ENCODE results near the gene C11orf71. TPM values are rescaled to one million over a fixed set of nuclear protein-coding genes. Genes with fewer than 3 reads are reported as not detected.

C11orf71 gene
- total RNA-seq, 1 donor from 2014 or later, result 8.5 TPM

DNA sequence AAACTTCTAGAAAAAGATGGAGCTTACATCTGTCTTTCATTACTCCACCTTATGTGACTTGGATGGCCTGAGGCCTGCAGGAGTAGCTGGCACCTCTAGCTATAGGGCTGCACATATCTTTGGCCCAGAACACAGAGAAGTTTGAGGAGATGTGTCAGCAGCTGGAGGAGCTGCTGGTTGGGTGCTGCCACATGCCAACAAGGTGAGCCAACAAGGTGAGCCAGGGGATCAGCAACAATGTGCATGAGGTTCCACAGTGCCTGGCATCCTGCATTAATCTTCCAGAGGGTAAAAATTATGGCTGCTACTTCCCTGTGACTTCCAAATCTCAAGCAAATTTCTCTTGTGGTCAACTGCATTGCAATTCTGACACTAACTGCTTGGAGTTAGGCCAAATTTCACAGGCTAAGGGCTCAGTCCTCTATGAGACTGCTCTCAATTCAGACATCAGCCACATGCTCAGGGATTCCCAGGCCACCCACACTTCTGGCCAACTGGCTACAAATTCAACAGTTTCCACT, 16.2 kb upstream of the C11orf71 start:
- peaks cover 3% of the 10 kb centered on the region for H3K4me1 Mint-ChIP-seq (ENCODE audit: low read depth)

DNA sequence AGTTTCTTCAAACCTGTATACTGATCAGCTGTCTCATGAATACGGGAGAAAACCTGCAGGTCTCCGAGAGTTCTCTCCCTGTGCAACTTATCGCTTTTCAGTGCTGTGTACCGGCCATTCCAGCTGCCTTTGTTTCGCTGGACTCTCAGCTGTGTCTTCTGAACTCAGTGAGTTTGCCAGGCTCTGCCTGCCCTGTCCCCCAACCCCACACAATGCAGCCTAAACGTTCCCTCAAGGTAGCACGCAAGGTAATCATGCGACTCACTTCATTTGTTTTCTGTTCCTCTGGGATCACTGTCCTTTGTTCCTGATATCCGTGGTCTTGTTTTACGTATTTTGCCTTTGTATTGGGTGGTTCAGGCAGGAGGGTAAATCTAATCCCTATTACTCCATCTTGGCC, 13.6 kb upstream of the C11orf71 start:
- no peaks in the 10 kb centered on the region for H3K9me3 Mint-ChIP-seq (ENCODE audit: low read depth)
- TF ChIP-seq, protein P1, sequence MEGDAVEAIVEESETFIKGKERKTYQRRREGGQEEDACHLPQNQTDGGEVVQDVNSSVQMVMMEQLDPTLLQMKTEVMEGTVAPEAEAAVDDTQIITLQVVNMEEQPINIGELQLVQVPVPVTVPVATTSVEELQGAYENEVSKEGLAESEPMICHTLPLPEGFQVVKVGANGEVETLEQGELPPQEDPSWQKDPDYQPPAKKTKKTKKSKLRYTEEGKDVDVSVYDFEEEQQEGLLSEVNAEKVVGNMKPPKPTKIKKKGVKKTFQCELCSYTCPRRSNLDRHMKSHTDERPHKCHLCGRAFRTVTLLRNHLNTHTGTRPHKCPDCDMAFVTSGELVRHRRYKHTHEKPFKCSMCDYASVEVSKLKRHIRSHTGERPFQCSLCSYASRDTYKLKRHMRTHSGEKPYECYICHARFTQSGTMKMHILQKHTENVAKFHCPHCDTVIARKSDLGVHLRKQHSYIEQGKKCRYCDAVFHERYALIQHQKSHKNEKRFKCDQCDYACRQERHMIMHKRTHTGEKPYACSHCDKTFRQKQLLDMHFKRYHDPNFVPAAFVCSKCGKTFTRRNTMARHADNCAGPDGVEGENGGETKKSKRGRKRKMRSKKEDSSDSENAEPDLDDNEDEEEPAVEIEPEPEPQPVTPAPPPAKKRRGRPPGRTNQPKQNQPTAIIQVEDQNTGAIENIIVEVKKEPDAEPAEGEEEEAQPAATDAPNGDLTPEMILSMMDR (IDR thresholded peaks at IDR 0.05; ENCODE audit: unreplicated experiment), result no peak
- H3K4me1 Mint-ChIP-seq (ENCODE audit: low read depth), result peaks cover 3% of the 10 kb centered on the region
- H3K27ac Mint-ChIP-seq, result peak overlapping the region; percentile 23
- peaks cover 21% of the 10 kb centered on the region for H3K36me3 Mint-ChIP-seq (ENCODE audit: insufficient read depth)
- no peak for DNase-seq (ENCODE audit: low spot score, unreplicated experiment)
- no peaks in the 10 kb centered on the region for H3K27me3 Mint-ChIP-seq
- no peak overlapping the region for H3K4me3 Mint-ChIP-seq (ENCODE audit: low read depth)

More for the DNA sequence above, 16.2 kb upstream of the C11orf71 start:
- H3K9me3 Mint-ChIP-seq (ENCODE audit: low read depth), result no peaks in the 10 kb centered on the region
- H3K27me3 Mint-ChIP-seq, result no peaks in the 10 kb centered on the region
- TF ChIP-seq, protein P1 (IDR thresholded peaks at IDR 0.05; ENCODE audit: unreplicated experiment), result no peak
- H3K4me3 Mint-ChIP-seq (ENCODE audit: low read depth), result no peak overlapping the region
- H3K36me3 Mint-ChIP-seq (ENCODE audit: insufficient read depth), result peaks cover 10% of the 10 kb centered on the region
- no peak overlapping the region for H3K27ac Mint-ChIP-seq
- DNase-seq (ENCODE audit: low spot score, unreplicated experiment), result no peak

DNA sequence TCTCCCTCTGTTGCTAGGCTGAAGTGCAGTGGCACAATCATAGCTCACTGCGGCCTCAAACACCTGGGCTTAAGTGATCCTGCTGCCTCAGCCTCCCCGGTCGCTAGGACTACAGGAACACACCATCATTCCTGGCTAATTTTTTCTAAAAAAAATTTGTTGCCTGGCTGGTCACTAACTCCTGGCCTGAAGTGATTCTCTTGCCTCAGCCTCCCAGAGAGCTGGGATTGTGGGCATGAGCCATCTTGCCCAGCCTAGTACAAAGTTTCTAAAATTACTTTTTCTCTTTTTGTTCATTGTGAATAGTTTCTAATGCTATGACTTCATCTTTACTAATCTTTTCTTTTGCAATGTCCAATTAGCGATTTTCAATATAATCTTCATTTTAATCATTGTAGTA, 12.6 kb upstream of the C11orf71 start:
- Mint-ChIP-seq H3K27ac (no peak overlapping the region), H3K9me3 (ENCODE audit: low read depth) (no peaks in the 10 kb centered on the region), H3K4me3 (ENCODE audit: low read depth) (no peak overlapping the region), H3K36me3 (ENCODE audit: insufficient read depth) (peaks cover 23% of the 10 kb centered on the region), H3K4me1 (ENCODE audit: low read depth) (peaks cover 3% of the 10 kb centered on the region), H3K27me3 (no peaks in the 10 kb centered on the region)
- TF ChIP-seq, protein P1 (IDR thresholded peaks at IDR 0.05; ENCODE audit: unreplicated experiment), result no peak
- DNase-seq (ENCODE audit: low spot score, unreplicated experiment), result no peak

DNA sequence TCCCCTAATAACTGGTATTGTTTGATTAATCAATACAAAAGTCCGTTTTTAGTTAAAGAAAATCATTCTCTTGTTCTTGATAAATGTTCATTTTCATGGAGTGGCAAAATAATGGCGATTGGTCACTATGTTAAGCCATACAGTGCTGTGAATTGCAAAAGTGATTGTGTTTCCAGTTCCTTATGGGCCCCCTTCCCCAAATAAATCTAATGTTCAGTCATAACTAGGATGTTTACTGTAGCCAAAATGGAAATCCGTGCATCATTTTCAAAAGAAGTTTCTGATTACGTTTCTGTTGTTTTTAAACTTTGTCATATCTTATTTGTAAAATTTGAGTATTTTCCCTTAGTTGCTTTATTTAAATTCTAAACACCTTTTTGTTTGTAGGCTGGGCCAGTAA, 1.0 kb upstream of the C11orf71 start:
- H3K27me3 Mint-ChIP-seq, result no peaks in the 10 kb centered on the region
- H3K36me3 Mint-ChIP-seq (ENCODE audit: insufficient read depth), result peaks cover 24% of the 10 kb centered on the region
- H3K9me3 Mint-ChIP-seq (ENCODE audit: low read depth), result no peaks in the 10 kb centered on the region
- DNase-seq (ENCODE audit: low spot score, unreplicated experiment), result no peak
- peaks cover 31% of the 10 kb centered on the region for H3K4me1 Mint-ChIP-seq (ENCODE audit: low read depth)
- peak overlapping the region; percentile 97 for H3K4me3 Mint-ChIP-seq (ENCODE audit: low read depth)
- TF ChIP-seq, protein P1 (IDR thresholded peaks at IDR 0.05; ENCODE audit: unreplicated experiment), result no peak
- peak overlapping the region; percentile 100 for H3K27ac Mint-ChIP-seq

DNA sequence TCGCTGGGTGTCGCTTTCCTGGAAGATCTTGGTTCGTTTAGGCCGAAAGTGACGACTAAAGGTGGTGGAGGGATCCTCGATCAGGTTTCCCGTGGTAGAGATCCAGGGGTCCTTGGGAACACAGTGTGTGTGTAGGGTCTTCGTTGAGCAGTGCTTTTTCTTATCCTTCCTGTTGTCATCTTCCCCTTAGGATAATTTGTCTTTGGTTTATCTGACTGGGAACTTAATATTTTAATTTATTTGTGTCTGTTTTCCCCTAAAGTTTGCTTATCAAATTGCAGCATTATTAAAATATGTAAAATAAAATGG, 558 bp upstream of the C11orf71 start:
- Mint-ChIP-seq H3K4me1 (ENCODE audit: low read depth) (peaks cover 31% of the 10 kb centered on the region), H3K36me3 (ENCODE audit: insufficient read depth) (peaks cover 19% of the 10 kb centered on the region), H3K27me3 (no peaks in the 10 kb centered on the region), H3K4me3 (ENCODE audit: low read depth) (peak overlapping the region; percentile 97), H3K9me3 (ENCODE audit: low read depth) (no peaks in the 10 kb centered on the region), H3K27ac (peak overlapping the region; percentile 100)
- TF ChIP-seq, protein P1 (IDR thresholded peaks at IDR 0.05; ENCODE audit: unreplicated experiment), result no peak
- DNase-seq (ENCODE audit: low spot score, unreplicated experiment), result no peak
